ENCODE data around the gene ITGBL1.

Gene ITGBL1

GRCh38 chr13:101707659-101708058 is 255.2 kb downstream of the ITGBL1 start:
- no peak for DNase-seq

GRCh38 chr13:101708115-101708514 is 255.6 kb downstream of the ITGBL1 start:
- no peak for DNase-seq

GRCh38 chr13:101709952-101710351 is 257.5 kb downstream of the ITGBL1 start:
- DNase-seq, result no peak

GRCh38 chr13:101711307-101712025 is 259.0 kb downstream of the ITGBL1 start:
- no peak for DNase-seq

GRCh38 chr13:101712026-101712348 is 259.5 kb downstream of the ITGBL1 start:
- DNase-seq, result no peak

- no peak for DNase-seq
Measured at GRCh38 chr13:101714195-101714594, 261.7 kb downstream of the ITGBL1 start.

GRCh38 chr13:101717353-101717752 is 264.9 kb downstream of the ITGBL1 start:
- no peak for DNase-seq

- no peak for DNase-seq
Measured at GRCh38 chr13:101718496-101718895, 266.0 kb downstream of the ITGBL1 start.

GRCh38 chr13:101726681-101727080 is 274.2 kb downstream of the ITGBL1 start:
- no peak for DNase-seq

GRCh38 chr13:101727118-101727517 is 274.6 kb downstream of the ITGBL1 start:
- DNase-seq, result no peak

GRCh38 chr13:101728021-101728420 is 275.5 kb downstream of the ITGBL1 start:
- no peak for DNase-seq

GRCh38 chr13:101728615-101729014 is 276.1 kb downstream of the ITGBL1 start:
- no peak for DNase-seq

GRCh38 chr13:101730420-101731000 is 278.0 kb downstream of the ITGBL1 start:
- DNase-seq, result no peak

GRCh38 chr13:101736566-101736965 is 284.1 kb downstream of the ITGBL1 start:
- DNase-seq, result no peak

- no peak for DNase-seq
Measured at GRCh38 chr13:101738336-101738735, 285.9 kb downstream of the ITGBL1 start.

- no peak for DNase-seq
Measured at GRCh38 chr13:101739382-101740178, 287.1 kb downstream of the ITGBL1 start.

- no peak for DNase-seq
Measured at GRCh38 chr13:101746513-101746912, 294.0 kb downstream of the ITGBL1 start.

- DNase-seq, result no peak
Measured at GRCh38 chr13:101747039-101747438, 294.6 kb downstream of the ITGBL1 start.

- DNase-seq, result no peak
Measured at GRCh38 chr13:101749584-101749983, 297.1 kb downstream of the ITGBL1 start.

- DNase-seq, result peak; percentile 88
Measured at GRCh38 chr13:101751488-101751887, 299.0 kb downstream of the ITGBL1 start.

- no peak for DNase-seq
Measured at GRCh38 chr13:101752432-101752831, 300.0 kb downstream of the ITGBL1 start.

GRCh38 chr13:101755228-101755887 is 302.9 kb downstream of the ITGBL1 start:
- no peak for DNase-seq

- DNase-seq, result peak; percentile 46
Measured at GRCh38 chr13:101757446-101758039, 305.1 kb downstream of the ITGBL1 start.

Measured in NCI-H446 treated with DMSO at 0.1 percent for 48 hours (cell line).